Urothelium cell line (cell line): ENCODE data around the gene EXOC4.

Source experiments
- DNase-seq: peaks from one replicate; pipeline ENCODE4 v3.0.0; 2011; ENCODE audit warnings: low spot score, mixed read lengths
- FAIRE-seq: peaks from 2 replicates; lab custom pipeline; 2011; peaks lifted over from hg19 to GRCh38; lab: Jason Lieb, UNC

EXOC4 gene

DNA sequence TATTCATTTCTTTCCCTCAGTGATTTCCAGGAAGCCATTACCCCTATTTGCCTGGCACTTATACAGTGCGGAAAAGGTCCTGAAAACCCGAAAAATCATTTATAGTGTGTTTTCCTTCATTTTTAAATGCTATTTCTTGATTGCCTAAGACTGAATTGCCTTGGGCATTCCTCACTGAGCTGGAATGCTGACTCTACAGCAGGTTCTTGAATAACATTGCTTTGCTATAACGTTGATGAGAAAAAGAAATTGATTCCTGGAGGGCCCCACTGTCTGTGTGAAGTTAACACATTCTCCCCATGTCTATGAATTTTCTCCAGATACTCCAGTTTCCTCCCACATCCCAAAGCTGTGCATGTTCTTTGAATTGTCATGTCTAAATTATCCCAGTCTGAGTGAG lies 308.5 kb downstream of the EXOC4 start:
- DNase-seq, result no peak
- FAIRE-seq, result no peak

- DNase-seq, result no peak
- FAIRE-seq, result no peak
Observed at GRCh38 chr7:133562621-133563020, 309.7 kb downstream of the EXOC4 start.

GRCh38 chr7:133563251-133563650 lies 310.4 kb downstream of the EXOC4 start:
- FAIRE-seq (no peak), DNase-seq (no peak)

DNA sequence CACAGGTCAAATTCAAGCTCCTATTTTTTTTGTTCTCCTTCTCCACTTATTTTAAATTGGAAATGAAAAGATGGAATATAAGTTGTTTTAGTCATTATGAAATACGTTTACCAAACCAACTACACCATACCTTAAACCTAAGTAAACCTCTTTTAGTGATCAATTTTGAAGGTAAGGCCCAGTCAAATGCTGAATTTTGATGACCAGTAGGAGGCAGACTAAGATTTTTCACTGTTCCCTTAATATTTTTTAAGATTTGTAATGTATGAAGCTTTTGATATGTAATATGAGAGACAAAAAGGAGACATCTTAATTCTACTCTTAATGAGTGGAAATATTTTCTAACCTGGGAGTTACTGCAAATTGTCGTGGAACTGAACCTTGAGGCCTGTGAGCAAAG lies 311.6 kb downstream of the EXOC4 start:
- no peak for DNase-seq
- FAIRE-seq, result no peak

DNA sequence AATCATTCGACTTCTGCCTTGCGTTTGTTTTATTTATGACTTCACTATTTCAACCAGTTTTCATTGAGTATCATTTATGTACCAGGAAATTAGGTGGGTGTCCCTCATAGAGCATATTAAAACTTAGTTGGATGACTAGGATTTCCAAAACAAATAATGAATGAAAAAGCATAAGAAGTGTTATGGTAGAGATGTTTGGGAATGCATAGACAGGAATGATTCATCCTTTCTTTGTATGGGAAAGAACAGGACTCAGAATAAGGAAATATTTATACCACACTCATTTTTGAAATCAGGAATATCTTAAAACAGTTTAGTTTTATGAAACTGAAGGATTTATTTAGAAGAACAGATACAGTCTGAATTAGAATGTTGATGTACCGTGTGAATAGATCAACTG lies 315.7 kb downstream of the EXOC4 start:
- DNase-seq, result no peak
- FAIRE-seq, result no peak

GRCh38 chr7:133570321-133570720 lies 317.4 kb downstream of the EXOC4 start:
- no peak for FAIRE-seq

DNA sequence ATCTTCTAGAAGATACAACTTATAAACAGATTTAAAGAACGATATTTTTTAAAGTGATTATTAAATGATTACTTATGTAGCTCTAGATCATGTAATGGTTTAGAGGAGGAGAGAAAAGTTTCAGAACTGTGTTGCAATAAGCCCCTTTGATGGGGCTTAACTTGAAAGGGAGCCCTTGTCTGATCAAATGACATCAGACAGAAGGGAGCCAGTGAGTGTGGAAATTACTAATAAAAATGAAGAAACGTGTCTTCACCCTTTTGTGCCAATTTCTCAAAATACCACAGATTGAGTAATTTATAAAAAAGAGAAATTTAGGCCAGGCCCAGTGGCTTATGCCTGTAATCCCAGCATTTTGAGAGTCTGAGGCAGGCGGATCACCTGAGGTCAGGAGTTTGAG lies 318.2 kb downstream of the EXOC4 start:
- no peak for DNase-seq

More at GRCh38 chr7:133570321-133570720, 317.4 kb downstream of the EXOC4 start:
- no peak for DNase-seq

GRCh38 chr7:133572087-133572486 lies 319.2 kb downstream of the EXOC4 start:
- no peak for DNase-seq
- no peak for FAIRE-seq

More for the DNA sequence above, 318.2 kb downstream of the EXOC4 start:
- FAIRE-seq, result no peak

- DNase-seq (no peak), FAIRE-seq (no peak)
Observed at GRCh38 chr7:133572843-133573242, 320.0 kb downstream of the EXOC4 start.

GRCh38 chr7:133573554-133574265 lies 320.8 kb downstream of the EXOC4 start:
- FAIRE-seq (no peak), DNase-seq (no peak)

GRCh38 chr7:133575726-133576440 lies 323.0 kb downstream of the EXOC4 start:
- FAIRE-seq (no peak), DNase-seq (no peak)

DNA sequence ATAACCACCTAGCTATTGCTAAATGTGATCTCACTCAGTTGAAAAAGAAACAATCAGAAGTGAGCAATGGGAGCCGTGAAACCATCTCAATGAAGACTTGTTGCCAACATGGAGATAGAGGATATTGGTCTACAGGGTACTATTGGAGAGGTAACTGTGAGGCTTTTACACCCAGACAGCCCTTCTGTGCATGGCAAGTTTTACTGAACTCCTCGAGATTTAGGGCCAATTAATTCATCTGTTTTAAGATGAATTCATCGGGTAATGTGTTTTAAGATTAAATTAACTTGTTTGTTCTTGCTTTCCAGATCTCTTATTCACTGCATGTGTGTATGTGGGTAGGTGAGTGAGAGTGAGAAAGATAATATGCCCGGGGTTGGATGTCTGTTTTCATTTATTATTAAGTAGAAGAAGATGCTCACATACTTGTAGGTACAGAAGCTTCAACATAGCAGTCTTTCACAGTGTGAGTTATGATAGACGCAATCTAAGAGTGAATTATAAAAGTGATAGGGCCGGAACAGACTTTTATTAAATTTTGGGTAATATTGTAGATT lies 323.8 kb downstream of the EXOC4 start:
- DNase-seq (no peak), FAIRE-seq (no peak)

DNA sequence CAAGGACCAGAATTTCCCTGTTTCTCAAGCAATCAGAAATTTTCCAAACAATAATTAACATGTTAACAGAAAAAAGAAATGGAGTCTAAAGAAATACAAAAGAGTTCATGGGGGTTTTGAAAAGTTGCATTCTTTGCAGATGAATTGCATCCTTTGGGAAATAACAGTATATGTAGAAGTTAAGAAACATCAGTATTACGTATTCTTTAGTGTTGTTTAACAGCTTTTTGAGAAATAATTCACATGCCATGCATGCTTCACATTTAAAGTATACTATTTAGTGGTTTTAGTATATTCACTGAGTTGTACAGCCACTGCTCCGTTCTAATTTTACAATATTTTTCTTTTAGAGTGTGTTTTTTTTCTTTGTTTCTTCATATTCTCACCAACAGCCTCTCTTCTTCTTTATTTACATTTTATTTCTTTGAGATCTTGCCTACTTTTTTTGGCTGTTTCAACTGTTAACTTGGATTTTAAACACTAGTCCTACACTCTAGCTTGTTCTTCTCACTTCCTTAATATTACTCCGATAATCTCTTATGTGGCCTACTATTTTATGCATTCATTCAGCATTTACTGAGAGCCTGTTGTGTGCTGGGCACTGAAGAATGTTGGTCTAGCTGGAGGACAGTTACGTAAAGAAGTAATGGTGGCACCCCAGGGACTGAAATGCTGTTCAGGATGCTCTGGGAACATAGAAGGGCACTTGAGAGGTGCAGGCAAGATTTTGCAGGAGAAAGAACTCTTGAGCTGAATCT lies 330.1 kb downstream of the EXOC4 start:
- DNase-seq (no peak), FAIRE-seq (no peak)

- FAIRE-seq, result no peak
Observed at GRCh38 chr7:133583545-133584171, 330.8 kb downstream of the EXOC4 start.

GRCh38 chr7:133584956-133585668 lies 332.2 kb downstream of the EXOC4 start:
- no peak for FAIRE-seq
- no peak for DNase-seq

More at GRCh38 chr7:133583545-133584171, 330.8 kb downstream of the EXOC4 start:
- no peak for DNase-seq

DNA sequence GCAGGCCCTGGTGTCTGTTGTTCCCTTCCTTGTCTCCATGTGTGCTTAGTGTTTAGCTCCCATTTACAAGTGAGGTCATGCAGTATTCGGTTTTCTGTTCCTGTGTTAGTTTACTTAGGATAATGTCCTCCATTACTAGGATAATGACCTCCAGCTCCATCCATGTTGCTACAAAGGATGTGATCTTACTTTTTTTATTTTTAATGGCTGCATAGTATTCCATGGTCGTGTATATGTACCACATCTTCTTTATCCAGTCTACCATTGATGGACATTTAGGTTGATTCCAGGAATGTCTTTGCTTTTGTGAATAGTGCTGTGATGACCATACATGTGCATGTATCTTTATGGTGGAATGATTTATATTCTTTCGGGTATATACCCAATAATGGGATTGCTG lies 333.4 kb downstream of the EXOC4 start:
- DNase-seq (no peak), FAIRE-seq (no peak)

GRCh38 chr7:133587903-133588302 lies 335.0 kb downstream of the EXOC4 start:
- no peak for FAIRE-seq
- no peak for DNase-seq

GRCh38 chr7:133590795-133591194 lies 337.9 kb downstream of the EXOC4 start:
- no peak for FAIRE-seq

GRCh38 chr7:133591704-133592340 lies 338.9 kb downstream of the EXOC4 start:
- FAIRE-seq (no peak), DNase-seq (no peak)

More at GRCh38 chr7:133590795-133591194, 337.9 kb downstream of the EXOC4 start:
- no peak for DNase-seq

- DNase-seq, result no peak
- no peak for FAIRE-seq
Observed at GRCh38 chr7:133593561-133593960, 340.7 kb downstream of the EXOC4 start.
